HTERT RPE-1 (cell line): Measurements from ENCODE around the gene SLAMF9.
"Not testable (repeated sequence)": the region's sequence is repeated elsewhere in the genome, so short reads cannot be mapped to it uniquely, and the experiment has no call there.

Experiments used
- in situ Hi-C: fragments of 300-500 bp; cut with MboI; formaldehyde crosslinking; loops from 4 replicates; pipeline ENCODE4 v1.14.3; 2020; ENCODE audit warnings: low sequenced_read_pairs

Gene SLAMF9

DNA sequence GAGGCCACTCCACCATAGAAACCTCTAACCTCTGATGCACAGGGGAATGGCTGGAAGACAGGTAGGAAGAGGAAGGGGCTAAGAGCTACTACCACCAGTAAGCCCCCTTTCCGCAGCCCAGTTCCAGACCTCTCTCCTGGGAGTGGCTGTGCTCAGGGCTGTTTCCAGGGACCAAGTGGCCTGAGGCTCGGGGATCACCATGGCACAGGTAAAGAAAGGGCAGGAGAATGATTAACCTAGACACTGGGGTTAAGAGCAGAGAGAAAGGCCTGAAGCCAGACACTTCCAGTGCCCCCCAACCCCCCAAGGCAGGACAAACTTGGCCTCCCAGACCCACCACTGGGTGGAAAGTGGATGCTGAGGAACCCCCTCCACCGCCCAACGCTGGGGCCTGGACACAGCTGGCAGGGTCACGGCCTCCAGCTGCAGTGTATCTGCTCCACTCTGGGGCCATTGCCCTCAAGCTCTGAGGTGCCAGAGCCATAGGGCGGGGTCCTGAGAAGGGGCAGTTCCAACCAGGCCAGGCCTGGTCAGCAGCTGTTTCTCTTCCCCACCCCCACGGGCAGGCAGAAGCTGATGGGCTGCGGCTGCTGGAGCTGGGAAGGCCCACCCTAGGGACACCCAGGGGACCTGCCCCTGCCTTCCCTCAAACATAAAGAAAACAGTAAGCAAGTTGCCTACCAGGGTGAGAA is 31.4 kb downstream of the SLAMF9 start:
- in situ Hi-C loops, result no loop called here

DNA sequence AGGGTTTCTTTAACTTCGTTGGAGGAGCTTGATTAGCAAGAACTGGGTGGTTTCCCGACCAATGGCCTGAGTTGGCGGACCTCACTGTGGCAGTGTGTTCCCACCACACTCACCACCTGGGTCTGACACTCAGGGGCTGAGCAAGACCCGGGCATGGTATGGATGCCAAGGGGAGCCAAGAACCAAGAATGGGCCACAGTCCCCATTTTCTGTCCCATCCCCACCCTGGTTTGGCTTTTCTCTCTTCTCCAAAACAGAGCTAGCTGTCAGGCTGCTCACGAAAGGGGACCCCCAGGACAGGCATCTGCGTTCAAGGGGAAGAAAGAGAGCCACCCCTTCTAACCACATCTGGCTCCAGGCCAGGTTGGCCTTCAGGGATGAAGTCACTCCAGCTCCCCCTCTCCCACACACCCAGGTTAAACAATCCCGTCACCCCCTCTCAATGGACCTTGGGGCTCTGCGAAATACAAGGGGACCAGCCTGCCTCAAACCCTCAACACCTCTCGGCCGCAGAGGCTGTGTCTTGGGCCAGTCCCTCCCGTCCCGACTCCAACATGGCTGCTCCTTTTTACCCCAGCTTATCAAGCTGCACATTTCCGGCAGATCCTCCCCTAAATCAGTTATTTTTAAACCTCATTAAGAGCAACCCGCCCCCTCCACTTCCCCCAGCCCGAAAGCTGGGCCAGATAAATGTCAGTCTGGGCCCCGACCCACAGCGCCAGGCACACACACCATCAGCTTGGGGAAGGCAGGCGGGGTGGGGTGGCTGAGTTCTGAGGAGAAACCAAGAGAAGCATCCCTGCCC is 32.1 kb downstream of the SLAMF9 start:
- in situ Hi-C loops, result no loop called here

DNA sequence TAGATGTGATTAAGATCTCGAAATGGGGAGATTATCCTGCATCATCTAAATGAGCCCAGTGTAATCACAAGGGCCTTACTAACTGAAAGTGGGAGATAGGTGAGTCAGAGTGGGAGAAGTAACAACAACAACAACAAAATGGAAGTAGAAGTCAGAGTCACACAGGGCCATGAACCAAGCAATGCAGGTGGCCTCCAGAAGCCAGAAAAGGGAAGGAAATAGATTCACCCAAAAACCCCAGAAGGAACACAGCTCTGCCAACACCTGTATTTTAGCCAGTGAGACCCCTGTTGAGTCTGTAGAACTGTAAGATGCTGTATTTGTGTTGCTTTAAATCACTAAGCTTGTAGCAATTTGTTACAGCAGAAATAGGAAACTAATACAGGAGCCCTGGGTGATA is 32.8 kb downstream of the SLAMF9 start:
- in situ Hi-C loops, result no loop called here

DNA sequence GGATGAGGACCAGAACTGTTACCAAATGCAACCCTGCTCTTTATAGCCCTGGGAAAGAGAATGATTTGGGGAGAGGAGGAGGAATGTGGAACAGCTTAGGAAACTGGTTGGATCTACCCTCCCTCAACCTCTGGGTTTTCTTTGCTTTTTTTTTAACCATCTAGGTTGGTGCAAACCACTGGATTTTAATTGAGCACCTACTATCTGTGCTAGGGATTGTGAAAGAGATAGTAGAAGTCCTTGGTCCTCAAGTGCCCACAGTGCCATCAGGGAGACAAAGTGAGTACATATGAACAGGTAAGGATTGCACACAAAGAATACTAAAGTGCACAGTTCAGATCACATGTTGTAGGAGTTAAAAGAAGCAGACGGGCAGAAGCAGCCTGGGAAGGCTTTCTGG is 33.4 kb downstream of the SLAMF9 start:
- in situ Hi-C loops, result no loop called here

DNA sequence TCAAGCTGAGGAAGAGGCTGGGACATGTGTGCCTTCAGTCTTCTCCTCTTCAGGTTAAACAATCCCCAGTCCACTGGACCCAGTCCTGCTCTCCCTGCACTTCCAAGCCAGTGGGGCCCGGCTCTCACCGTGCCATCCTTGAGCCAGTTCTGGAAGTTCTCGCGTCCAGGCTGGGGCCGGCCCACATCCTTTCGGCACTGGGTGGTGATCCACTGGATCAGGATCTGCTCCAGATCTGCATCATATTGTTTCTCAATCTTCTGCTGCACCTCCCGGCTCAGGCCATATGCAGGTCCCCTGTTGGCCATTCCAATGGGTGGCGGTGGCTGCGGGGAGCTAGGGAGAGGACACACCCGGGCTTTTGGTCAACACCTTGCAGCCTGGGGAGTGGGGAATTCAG is 33.8 kb downstream of the SLAMF9 start:
- in situ Hi-C loops, result no loop called here

DNA sequence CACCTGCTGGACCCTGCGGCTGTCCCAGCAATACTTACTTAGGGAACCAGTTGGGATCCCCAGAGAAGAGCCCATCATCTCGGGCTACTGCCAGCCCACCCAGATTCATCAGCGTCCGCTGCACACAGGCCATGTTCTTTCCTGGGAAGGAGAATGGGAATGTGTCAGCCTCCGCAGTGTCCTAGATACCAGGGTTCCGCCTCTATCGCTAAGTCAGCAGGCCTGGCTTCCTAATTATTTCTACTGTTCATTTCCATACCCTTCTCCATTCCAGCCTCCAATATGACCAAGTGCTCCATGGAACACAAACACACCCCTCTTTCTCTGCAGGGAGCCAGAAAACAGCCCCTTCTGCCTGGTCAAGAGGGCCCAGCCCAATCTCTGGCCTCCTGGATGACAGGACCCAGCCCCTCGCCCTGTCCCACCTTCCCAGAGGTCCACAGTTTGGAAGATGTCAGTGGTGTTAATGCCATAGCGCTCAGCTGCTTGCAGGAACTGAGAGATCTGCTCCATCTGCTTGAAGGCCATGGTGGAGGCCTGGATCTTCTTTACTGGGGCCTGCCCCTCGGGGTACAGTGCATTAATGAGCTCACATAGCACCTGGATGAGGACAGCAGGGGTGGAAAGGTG is 34.7 kb downstream of the SLAMF9 start:
- in situ Hi-C loops, result no loop called here

DNA sequence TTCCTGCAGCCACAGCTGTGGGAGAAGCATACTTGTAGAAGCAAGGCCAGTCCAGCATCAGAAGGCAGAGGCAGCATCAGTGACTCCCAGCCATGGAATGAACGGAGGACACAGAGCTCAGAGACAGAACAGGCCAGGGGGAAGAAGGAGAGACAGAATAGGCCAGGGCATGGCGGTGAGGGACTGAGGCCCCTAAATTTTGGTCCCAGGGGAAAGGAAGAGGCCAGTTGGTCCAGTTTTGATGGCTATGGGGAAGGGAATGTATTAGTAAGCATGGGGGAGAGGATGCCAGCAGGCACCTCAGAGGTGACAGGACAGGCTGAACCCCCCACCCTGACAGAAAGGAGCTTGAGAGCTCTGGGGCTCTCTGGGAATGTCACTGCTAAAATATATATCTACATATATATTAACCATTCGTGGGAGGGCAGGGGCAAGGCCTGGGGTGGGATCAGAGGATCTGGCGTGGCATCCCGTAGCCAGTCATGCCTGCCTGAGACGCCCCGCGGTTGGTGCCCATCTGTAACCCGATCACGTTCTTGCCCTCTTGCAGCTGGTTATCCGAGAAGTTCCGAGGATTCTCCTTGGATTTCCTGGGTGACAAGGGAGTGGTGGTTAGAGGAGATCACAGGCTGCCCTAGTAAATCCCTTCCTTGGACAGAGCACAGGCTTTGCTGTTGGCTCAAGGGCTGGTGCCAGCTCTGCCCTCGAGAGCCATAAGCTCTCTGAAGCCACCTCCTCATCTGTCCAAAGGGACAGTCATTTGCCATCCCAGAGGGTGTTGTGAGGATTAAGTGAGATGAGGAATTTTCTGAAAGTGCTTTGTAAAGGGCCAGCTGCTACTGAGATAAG is 35.5 kb downstream of the SLAMF9 start:
- in situ Hi-C loops, result no loop called here

DNA sequence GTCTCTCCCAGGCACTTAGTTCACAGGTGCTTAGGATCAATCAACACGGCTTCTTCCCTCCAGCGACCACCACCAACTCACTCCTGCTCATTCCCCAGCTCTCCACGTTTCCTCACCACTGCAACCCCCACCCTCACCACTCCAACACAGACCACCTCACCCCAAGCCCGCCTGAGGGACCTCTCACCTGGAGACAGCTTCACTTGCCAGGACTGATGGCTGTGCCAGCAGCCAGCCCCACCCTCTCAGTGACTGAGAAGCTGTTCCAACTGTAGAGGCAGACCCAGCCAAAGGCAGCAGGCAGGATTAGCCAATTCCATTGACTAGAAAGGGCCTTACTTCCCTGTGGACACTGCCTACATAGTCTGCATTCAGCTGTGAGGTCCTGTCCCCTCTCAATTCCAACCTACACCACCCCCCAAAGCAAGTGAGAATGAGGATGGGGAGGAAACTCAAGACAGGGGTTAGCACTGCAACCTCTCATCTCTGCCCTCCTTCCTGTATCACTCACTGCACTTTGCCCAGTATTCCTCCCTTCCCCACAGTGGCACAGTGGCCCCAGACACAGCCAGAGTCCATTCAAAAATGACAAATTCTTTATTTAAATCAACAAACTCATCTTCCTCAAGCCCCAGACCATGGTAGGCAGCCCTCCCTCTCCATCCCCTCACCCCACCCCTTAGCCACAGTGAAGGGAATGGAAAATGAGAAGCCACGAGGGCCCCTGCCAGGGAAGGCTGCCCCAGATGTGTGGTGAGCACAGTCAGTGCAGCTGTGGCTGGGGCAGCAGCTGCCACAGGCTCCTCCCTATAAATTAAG is 36.3 kb downstream of the SLAMF9 start:
- in situ Hi-C loops, result no loop called here

DNA sequence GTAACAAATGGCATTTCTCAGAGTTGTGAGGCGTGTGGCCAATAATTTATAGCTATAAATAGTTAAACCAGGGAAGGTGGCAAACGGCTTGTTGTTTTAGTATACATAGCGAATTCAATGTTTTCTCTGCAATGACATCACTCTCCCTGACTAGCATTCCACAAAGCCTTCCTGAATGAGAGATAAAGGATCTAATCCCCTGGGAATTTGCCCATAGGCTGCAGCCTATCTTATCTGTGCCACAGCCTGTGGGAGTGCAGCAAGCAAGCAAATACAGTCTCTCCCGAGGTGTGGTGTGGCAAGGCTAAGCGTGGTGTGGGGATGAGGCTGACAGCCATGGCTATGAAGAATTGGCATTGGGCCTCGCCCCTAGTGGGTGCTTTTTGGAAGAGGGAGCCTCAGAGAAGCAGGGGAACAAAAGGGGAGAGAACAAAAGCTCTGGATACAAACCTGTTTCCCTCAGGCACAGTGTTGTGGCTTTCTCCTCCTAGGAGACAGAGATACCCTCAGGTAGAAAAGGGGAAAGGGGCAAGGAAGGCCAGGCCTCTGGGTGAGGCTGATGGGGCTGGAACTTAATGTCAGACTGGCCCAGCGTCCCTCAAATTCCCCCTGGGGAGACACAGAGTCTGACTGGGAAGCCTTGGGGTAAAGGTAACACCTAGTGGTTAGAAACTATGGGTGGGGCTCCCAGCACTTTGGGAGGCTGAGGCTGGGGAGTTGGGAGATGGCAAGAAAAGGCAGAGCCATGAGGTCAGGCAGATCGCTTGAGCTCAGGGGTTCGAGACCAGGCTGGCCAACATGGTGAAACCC is 37.6 kb downstream of the SLAMF9 start:
- in situ Hi-C loops, result no loop called here

DNA sequence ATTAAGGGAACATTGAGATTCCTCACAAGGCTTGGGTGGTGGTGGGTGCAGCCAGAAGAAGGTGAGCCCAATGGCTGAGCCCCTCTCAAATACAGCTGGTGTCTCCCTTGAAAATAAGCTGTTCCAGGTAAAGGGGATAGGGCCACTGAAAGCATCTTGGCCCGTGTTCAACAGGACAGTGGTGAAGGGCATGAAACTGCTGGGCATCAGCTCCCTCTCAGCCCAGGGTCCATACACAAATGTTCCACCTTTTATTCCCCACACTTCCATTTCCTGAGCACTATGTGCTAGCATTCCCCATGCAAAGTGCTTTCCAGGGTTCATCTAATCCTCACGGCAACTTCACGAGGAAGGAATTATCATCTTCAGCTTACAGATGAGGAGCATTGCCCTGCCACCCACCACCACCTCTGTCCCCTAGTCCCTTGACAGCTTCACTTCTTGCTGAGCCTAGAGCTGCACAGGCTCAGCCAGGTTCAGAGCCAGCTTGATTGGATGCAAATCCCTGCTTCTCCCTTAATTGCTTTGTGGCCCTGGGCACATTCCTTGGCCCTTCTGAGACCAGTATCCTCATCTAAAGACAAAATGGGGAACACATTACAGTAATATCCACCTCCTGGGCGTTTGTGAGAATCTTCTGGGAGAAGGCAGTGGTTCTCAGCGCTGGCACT is 38.3 kb downstream of the SLAMF9 start:
- in situ Hi-C loops, result no loop called here

DNA sequence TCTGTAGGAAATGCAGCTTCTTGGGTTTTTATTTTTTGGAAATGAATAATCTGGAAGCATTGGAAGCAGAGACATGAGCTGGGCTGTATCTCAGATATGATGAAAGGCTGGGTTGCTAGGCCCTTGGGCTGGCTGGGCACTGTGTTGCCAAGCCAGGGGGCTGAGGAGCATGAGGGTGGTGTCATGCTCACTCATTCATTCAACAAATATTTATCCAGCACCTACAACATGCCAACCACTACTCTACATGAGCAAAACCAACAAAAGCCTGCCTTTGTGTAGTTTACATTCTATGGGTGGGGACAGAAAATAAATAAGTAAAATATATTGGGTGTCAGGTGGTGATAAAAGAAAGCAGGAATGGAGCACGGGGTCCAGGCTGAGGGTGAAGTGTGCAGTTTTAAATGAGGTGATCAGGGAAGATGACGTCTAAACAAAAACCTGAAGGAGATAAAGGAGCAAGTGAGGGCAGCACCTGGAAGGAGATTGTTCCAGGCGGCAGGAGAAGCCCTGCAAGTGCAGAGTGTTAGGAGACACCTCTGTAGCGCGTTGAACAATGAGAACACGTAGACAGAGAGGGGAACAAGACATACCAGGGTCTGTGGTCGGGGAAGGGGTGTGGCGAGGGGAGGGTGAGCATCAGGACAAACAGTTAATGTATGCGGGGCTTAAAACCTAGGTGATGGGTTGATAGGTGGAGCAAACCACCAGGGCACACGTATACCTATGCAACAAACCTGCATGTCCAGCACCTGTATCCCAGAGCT is 39.6 kb downstream of the SLAMF9 start:
- in situ Hi-C loops, result no loop called here

DNA sequence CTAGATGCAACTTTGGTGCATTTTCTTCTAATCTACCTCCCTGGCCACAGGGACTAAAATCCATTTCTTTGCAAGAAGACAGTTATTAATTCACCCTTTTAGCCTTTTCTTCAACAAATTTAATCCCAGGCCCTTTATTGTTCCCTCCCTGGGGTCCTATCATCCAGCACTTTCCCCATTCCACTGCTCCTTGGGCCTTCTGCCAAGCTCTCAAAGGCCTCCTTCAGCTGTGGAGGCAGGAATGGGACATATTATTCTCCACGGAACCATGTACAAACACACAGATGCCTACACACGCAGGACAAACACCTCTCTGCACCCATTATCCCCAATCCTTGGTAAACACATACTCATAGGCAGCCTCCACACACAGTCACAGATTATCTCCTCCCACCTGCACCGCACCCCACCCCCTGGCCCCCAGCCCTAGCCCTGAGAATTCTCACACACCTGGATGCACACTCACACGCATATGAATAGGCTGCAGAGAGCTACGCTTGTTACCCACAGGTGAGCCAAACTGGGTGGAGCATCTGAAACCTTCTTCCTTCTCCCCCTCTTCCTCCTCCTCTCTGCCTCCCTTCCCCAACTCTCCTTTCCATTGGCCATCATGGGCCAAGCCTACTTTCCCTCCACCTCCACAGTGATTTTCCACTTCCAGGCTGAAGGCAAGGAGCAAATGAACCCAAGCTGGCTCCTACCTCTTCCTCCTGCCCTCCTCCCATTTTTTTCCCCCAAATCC is 40.4 kb downstream of the SLAMF9 start:
- in situ Hi-C loops, result no loop called here

DNA sequence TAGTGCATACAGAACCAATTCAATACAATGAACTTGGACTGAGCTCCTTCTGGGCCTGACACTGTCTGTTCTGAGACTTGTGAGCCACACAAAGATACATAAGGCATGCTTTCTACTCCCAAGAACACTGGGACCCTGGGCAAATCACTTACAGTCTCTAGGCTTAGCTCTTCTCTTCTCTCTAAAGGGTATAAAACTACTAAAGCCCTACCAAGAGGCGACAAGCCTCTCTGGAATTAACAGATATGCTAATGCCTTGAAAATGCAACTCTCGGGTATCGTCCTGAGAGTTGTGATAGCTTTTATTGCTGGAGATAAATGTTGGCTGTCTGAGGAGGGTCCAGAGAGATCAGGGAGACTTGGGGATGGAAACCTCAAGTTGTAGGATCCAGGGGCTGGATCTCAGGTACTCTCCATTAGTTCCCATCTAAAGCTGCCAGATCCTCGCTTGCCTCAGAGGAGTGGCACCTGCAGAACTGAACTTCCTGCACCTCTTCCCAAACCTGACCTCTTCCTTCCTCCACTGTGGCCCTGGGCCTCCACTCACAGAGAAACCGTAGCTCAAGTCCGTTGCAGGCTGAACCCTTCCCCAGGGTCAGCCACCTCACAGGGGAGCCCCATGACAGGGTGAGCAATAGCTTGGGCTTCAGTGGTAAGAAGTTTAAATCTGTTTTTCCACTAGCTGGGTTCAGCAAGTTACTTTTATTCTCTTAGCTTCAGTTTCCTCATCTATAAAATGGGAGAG is 42.5 kb downstream of the SLAMF9 start:
- in situ Hi-C loops, result no loop called here

DNA sequence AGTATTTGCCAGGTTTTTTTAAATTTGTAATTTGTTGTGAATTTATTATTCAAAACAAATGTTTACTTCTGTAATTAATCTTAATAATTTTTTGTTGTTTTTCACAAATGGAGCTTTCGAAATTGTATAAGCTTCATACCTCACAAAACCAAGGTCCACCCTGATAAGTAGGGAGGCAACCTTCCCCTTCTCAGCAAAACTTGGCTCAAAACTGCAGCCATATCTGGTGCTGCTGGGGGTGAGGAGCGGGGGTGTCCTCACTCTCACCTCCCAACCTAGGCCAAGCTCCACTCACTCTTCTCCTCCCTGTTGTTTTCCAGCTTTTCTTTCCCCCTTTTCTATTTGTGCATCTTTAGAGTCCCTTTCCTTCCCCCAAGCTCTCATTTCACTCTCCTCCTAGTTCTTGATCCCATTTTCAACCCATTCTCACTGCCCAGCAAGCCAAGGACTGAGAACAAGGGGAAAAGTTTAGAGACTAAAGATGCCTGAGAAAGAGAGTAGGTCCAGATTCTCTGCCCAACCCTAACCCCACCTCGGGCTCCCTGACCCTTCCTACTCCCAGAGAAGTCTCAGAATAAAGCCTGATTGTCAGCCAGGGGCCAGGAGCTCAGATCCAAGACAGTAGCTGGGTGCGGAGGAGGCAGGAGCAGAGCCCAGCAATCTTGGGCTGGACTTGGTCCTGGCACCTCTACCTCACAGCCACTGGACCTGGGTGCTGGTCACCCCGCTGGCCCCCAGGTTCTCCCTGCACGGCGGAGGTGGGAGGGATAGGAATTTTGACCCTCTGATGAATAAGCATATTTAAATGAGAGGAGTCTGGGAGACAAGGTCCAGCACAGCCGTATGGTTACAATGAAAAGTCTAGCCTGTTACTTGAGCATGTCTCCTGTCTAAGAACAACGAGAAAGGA is 45.8 kb downstream of the SLAMF9 start:
- in situ Hi-C loops, result no loop called here

DNA sequence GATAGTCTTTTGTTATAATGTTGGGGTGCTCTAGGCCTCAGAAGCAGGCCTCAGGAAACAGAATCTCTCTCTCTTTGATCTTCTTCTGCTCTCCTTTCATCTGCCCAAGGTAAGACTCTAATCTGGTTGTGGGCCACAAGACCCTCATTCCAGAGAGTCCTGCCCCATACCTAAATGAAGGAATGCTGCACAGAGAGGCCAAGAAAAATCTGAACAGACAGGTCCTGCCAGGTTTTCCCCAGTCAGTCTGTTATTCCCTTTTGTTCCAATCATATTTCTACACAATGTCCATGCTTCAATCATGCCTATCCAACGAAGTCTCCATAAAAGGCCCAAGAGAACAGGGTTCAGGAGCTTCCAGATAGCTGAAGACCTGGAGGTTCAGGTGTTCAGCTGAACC is 47.1 kb downstream of the SLAMF9 start:
- in situ Hi-C loops, result no loop called here

DNA sequence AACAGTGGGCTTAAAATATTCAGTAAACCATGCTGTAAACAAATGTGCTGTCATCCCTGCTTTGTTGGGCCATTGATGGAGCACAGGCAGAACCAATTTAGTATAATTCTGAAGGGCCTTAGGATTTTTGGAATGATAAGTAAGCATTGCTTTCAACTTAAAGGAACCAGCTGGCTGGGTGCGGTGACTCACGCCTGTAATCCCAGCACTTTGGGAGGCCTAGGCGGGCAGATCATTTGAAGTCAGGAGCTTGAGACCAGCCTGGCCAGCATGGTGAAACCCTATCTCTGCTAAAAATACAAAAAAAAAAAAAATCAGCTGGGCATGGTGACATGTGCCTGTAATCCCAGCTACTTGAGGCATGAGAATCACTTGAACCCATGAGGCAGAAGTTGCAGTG is 50.0 kb downstream of the SLAMF9 start:
- in situ Hi-C loops, result not testable (repeated sequence)
